ENCODE data around the gene NEUROG2. TPM values are rescaled to one million over a fixed set of nuclear protein-coding genes. Genes with fewer than 3 reads are reported as not detected.
"Not testable (repeated sequence)": the region's sequence is repeated elsewhere in the genome, so short reads cannot be mapped to it uniquely, and the experiment has no call there.

NEUROG2 gene
- total RNA-seq, 1 experiment from 2014 or later: not detected

GRCh38 chr4:112522431-112522830, 6.5 kb upstream of the NEUROG2 start:
- DNase-seq (ENCODE audit: low spot score); in situ Hi-C loops (cut with HindIII; ENCODE audit: low sequenced_read_pairs): not testable (repeated sequence)

DNA sequence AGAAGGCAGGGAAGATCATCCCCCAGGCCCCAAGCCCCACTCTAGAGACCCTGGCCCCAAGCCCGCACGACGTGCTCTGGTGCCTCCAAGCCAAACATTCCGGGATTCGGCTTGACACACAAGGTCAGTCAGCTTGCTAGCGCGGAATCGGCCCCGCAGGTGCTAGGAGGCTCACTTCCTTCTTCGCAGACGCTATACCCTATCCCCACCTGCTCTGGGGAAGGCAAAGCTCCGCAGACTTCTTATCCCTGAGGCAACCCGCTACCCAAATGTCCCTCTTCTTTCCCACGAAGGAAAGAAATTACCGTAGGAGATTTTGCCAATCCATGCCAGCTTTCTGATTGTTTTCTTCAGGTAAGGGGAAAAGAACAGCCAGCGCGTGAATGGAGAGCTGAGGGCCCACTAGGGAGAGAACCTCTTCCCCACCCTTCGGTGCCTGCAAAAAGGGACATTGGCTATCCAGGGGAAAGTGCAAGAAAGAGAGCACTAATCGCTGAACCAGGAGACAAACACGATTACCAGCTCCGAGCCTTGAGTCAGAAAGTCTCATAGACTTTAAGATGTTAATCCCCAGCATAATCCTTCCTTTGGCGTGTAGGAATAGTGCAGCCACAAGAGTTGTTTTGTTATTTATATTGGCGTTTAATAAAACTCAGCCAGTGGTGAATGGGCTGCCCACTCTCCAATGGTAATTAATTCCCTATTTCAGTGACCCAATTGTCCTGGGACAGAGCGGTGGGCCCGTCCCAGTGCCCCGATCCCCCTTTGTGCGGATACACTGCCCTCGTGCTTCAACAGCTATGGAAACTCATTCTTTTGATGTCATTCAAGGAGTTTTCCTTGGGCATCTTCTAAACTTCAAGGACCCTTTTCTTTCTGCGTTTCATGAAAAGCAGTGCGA, 5.4 kb upstream of the NEUROG2 start:
- in situ Hi-C loops (cut with HindIII; ENCODE audit: low sequenced_read_pairs): no loop called here
- no peak for DNase-seq (ENCODE audit: low spot score)

GRCh38 chr4:112520598-112521122, 4.7 kb upstream of the NEUROG2 start:
- in situ Hi-C loops (cut with HindIII; ENCODE audit: low sequenced_read_pairs): no loop called here

GRCh38 chr4:112519689-112520597, 4.0 kb upstream of the NEUROG2 start:
- in situ Hi-C loops (cut with HindIII; ENCODE audit: low sequenced_read_pairs): no loop called here

More at GRCh38 chr4:112520598-112521122, 4.7 kb upstream of the NEUROG2 start:
- no peak for DNase-seq (ENCODE audit: low spot score)

GRCh38 chr4:112518675-112519074, 2.7 kb upstream of the NEUROG2 start:
- DNase-seq (ENCODE audit: low spot score): no peak
- in situ Hi-C loops (cut with HindIII; ENCODE audit: low sequenced_read_pairs): no loop called here

More at GRCh38 chr4:112519689-112520597, 4.0 kb upstream of the NEUROG2 start:
- no peak for DNase-seq (ENCODE audit: low spot score)

DNA sequence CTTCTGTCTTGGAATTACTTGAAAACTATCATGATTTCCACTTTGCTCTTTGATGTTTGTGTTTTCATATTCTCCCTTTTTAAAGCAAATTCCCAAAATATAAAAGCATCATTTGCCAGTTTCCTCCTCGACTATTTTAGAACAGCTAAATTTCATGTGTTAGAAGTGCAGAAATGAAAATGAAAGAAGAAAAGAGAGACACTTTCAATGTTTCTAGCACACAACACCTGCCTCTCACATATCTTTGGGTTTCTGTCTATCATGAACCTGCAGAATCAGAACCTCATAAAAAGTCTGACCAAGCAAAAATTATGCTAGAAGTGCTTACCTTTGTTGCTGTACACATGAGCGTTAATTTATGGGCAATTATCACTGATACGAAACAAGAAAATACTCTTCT, 1.9 kb upstream of the NEUROG2 start:
- in situ Hi-C loops (cut with HindIII; ENCODE audit: low sequenced_read_pairs): no loop called here
- no peak for DNase-seq (ENCODE audit: low spot score)

GRCh38 chr4:112517067-112517634, 1.2 kb upstream of the NEUROG2 start:
- in situ Hi-C loops (cut with HindIII; ENCODE audit: low sequenced_read_pairs): no loop called here
- DNase-seq (ENCODE audit: low spot score): no peak

DNA sequence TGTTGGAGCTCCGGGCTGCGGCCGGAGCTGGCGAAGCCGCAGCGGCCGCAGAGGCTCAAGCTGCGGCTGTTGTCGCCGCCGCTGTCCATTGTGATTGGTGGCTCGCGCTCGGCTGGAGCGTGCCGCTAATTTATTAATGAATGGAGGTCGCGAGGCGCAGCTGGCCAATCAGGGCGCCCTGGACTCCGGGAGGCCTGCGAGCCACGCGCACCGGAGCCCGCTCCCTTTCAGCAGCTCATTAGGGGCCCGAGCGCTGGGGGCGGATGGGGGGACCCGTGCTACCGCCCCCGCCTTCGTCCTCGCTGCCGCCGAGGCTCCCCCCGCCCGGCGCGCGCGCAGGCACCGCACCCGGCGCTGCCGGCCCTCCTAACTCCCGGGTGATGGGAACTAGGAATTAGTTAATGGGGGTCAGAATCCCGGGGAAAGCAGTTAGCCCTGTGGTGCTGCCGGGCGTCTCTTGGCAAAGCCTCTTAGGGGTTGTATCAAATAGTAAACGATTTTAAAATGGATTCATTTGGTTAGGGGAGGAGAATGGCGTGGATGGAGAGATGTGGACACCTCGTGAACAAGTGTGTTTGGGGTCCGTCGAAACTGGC, 589 bp upstream of the NEUROG2 start:
- no peak for DNase-seq (ENCODE audit: low spot score)
- in situ Hi-C loops (cut with HindIII; ENCODE audit: low sequenced_read_pairs): no loop called here

GRCh38 chr4:112515198-112516065, 548 bp downstream of the NEUROG2 start:
- in situ Hi-C loops (cut with HindIII; ENCODE audit: low sequenced_read_pairs): no loop called here
- no peak for DNase-seq (ENCODE audit: low spot score)

GRCh38 chr4:112514647-112515197, 1.3 kb downstream of the NEUROG2 start:
- in situ Hi-C loops (cut with HindIII; ENCODE audit: low sequenced_read_pairs): no loop called here
- no peak for DNase-seq (ENCODE audit: low spot score)

DNA sequence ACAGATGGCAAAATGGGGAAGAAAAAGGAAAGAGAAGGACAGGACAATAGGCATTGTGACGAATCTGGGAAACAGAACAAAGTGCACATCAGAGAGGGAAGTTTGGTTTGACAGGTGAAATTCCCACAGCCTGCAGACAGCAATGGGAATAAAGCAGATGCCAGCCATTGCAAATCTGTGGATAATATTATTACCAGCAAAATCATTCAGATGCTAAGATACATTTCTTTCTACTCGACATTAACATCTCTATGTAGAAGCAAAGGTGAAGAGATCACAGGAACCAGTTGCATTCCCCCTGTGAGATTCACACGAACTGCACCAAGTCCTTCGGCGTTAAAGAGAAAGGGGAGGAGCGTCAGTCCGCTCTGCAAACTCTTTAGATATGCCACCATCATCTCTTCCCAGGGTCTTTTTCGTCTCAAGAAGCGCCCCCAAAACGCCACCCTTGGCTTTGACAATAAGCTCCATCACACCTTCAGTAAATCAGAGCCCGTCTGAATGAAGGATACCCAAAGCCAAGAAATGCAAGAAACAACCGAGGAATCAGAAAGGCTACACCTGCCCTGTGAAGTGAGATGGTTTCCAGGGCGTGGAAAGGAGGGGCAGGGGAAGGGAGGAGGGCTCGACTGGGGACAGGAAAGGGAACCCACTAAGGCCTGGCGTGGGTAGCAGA, 1.9 kb downstream of the NEUROG2 start:
- no peak for DNase-seq (ENCODE audit: low spot score)
- in situ Hi-C loops (cut with HindIII; ENCODE audit: low sequenced_read_pairs): no loop called here

DNA sequence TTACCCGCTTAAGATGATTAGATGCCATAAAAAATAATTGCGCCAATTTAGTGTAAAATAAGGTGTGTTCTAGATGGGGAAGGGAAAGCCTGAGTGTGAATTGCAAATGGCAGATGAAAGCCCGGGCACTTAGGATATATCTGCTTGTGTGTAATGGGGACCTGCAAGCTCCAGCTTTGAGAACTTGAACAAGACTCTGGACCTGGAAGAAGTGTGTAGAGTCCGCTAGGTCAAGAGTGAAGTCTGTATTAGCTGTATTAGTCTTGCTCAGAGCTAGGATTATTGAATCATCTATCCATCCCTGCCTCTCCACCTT, 4.2 kb downstream of the NEUROG2 start:
- in situ Hi-C loops (cut with HindIII; ENCODE audit: low sequenced_read_pairs): no loop called here
- DNase-seq (ENCODE audit: low spot score): no peak

DNA sequence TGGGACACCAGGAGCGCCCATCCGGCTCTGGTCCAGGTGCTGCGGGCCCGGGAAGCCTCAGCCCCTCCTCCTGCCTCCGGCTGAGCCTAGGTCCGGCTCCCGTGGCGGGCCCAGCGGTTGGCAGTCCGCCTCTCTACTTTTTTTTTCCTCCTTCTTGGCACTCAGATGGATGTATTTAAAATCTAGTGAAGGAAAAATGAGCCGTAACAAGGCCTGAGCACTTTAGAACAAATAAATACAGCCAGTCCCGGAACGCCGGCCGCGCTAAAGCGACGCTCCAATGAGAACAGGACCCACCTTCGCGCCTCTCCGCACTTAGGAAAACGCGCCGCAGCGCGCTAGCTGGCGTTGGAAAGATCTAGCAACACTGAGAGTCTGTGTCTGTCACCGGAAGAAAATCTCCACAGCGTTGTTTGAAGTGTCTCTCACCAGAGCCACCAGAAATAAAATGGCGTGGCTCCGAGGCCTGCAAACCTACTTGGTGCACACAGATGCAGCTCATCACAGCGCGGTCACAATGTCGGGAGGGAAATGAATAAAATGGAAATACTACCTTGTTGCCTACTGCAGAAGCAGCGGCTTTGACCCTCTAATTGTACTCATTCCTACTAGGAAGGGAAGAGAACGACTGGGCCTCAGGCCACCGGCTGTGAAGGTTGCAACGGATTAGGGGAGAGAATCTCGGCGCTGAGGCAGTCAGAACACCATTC, 4.7 kb downstream of the NEUROG2 start:
- in situ Hi-C loops (cut with HindIII; ENCODE audit: low sequenced_read_pairs): no loop called here
- DNase-seq (ENCODE audit: low spot score): no peak

GRCh38 chr4:112510291-112511092, 5.5 kb downstream of the NEUROG2 start:
- no peak for DNase-seq (ENCODE audit: low spot score)
- in situ Hi-C loops (cut with HindIII; ENCODE audit: low sequenced_read_pairs): no loop called here

GRCh38 chr4:112509243-112510141, 6.5 kb downstream of the NEUROG2 start:
- DNase-seq (ENCODE audit: low spot score): no peak
- in situ Hi-C loops (cut with HindIII; ENCODE audit: low sequenced_read_pairs): no loop called here
